HepG2 (cell line): ENCODE measurements around the gene ZDHHC8. TPM values are rescaled to one million over a fixed set of nuclear protein-coding genes. Genes with fewer than 3 reads are reported as not detected.

ENCODE experiments used
- ATAC-seq: fragments of 200-7000 bp; cut with Tn5 transposase; 3 replicates; pipeline ENCODE4 v1.9.1; 2020; ENCODE audit warnings: mild to moderate bottlenecking, moderate library complexity
- BruUV-seq: library from RNA; stranded (reverse); fragments of 400-500 nt; replicated peaks from 2 replicates; lab custom pipeline; 2021; lab: Mats Ljungman, UMichigan
- CTCF ChIA-PET: fragments of 300-600 bp; formaldehyde crosslinking; extraction: SDS; loops from one replicate; lab custom pipeline; 2021; ENCODE audit warnings: low total read pairs, inconsistent platforms, low intra/inter-chr PET ratio; lab: Yijun Ruan, JAX
- POLR2A ChIA-PET: fragments of 350-600 bp; sonication (Branson Sonifier 250); formaldehyde crosslinking; loops from one replicate; lab custom pipeline; 2020; ENCODE audit warnings: antibody characterized with exemption, inconsistent platforms; lab: Yijun Ruan, JAX
- DNase-seq: peaks from one replicate; pipeline ENCODE4 v3.0.0-alpha.2; 2015; ENCODE audit warnings: low spot score
- FAIRE-seq: peaks from 3 replicates; lab custom pipeline; 2011; peaks lifted over from hg19 to GRCh38; lab: Jason Lieb, UNC
- H2AFZ ChIP-seq: one replicate; pipeline ENCODE4 v1.6.1; 2011; ENCODE audit warnings: low read length, inconsistent platforms
- H3K27ac ChIP-seq: fragments of 300-600 bp; 3 replicates; pipeline ENCODE4 v1.8.0; 2011; ENCODE audit warnings: mixed run types, mild to moderate bottlenecking, mixed read lengths, low read length, inconsistent platforms; ENCODE audit not compliant: insufficient read depth; ENCODE audit errors: extremely low read length
- H3K27me3 ChIP-seq, 2 experiments: fragments of 200-600 bp in 1 of 2; 2 replicates in 1 of 2; 3 replicates in 1 of 2; pipeline versions ENCODE4 v1.6.0 to v1.8.0; 2011; ENCODE audit warnings: low read length in 2 of 2, mild to moderate bottlenecking in 2 of 2, moderate library complexity in 2 of 2, inconsistent platforms in 1 of 2; ENCODE audit not compliant: insufficient read depth in 2 of 2, control insufficient read depth in 1 of 2
- H3K36me3 ChIP-seq, 2 experiments: fragments of 200-600 bp in 1 of 2; replicated peaks in 1 of 2; 2 replicates in 1 of 2; 3 replicates in 1 of 2; pipeline versions ENCODE4 v1.5.1 to v1.8.0; 2011; ENCODE audit warnings: low read length in 2 of 2, inconsistent platforms in 1 of 2; ENCODE audit not compliant: insufficient read depth in 2 of 2, control insufficient read depth in 1 of 2
- H3K4me1 ChIP-seq: 2 replicates; pipeline ENCODE4 v1.5.1; 2012; ENCODE audit warnings: low read length, inconsistent platforms; ENCODE audit not compliant: insufficient read depth
- H3K4me2 ChIP-seq: 2 replicates; pipeline ENCODE4 v1.6.0; 2011; ENCODE audit warnings: low read depth, low read length, inconsistent platforms
- H3K4me3 ChIP-seq, 3 experiments: fragments of 200-600 bp in 1 of 3; sonication (generic), shearing (Covaris generic) in 1 of 3; replicated peaks in 1 of 3; 2 replicates each; pipeline ENCODE4 v1.5.1; 2011 to 2016; ENCODE audit warnings: low read length in 3 of 3, inconsistent platforms in 2 of 3, low read depth in 2 of 3, mild to moderate bottlenecking in 2 of 3, control low read depth in 1 of 3, mixed read lengths in 1 of 3; ENCODE audit not compliant: insufficient read depth in 1 of 3
- H3K79me2 ChIP-seq: one replicate; pipeline ENCODE4 v1.6.1; 2011; ENCODE audit warnings: low read length, inconsistent platforms; ENCODE audit not compliant: insufficient read depth
- H3K9ac ChIP-seq: 2 replicates; pipeline ENCODE4 v1.6.0; 2011; ENCODE audit warnings: mild to moderate bottlenecking, low read depth, low read length, inconsistent platforms; ENCODE audit not compliant: insufficient read depth
- H3K9me3 ChIP-seq: 2 replicates; pipeline ENCODE4 v1.5.1; 2012; ENCODE audit warnings: mild to moderate bottlenecking, low read length
- H4K20me1 ChIP-seq: 2 replicates; pipeline ENCODE4 v1.6.0; 2011; ENCODE audit warnings: inconsistent platforms, mild to moderate bottlenecking, low read length, moderate library complexity; ENCODE audit not compliant: insufficient read depth
- ATF2 ChIP-seq: sonication (generic); formaldehyde crosslinking; IDR thresholded peaks from 2 replicates; pipeline ENCODE4 v1.4.0; 2020; ENCODE audit warnings: missing genetic modification reagents
- CCAR2 ChIP-seq: fragments of 200-400 bp; formaldehyde crosslinking; optimal IDR thresholded peaks from 2 replicates; pipeline ENCODE3; 2018; ENCODE audit warnings: low read depth, mild to moderate bottlenecking, low read length, moderate library complexity
- HBP1 ChIP-seq: IDR thresholded peaks from 2 replicates; pipeline ENCODE4 v1.6.1; 2016; ENCODE audit warnings: low read depth, control low read depth
- HNF1A ChIP-seq, 2 experiments: sonication (generic) in 1 of 2; formaldehyde crosslinking in 1 of 2; IDR thresholded peaks; 2 replicates each; pipeline versions ENCODE4 v1.4.0 to v1.6.1; 2016 to 2020; ENCODE audit warnings: borderline replicate concordance in 1 of 2, low read depth in 1 of 2, mild to moderate bottlenecking in 1 of 2, missing genetic modification reagents in 1 of 2
- MAZ ChIP-seq, 2 experiments: sonication (generic) in 1 of 2; formaldehyde crosslinking in 1 of 2; IDR thresholded peaks; 2 replicates each; pipeline versions ENCODE4 v1.5.0 to v1.6.1; 2012 to 2020; ENCODE audit warnings: low read depth in 2 of 2, mild to moderate bottlenecking in 2 of 2, borderline replicate concordance in 1 of 2, improper control_type of control experiment in 1 of 2, low read length in 1 of 2, missing genetic modification reagents in 1 of 2, moderate library complexity in 1 of 2
- NFE2 ChIP-seq: sonication (generic); formaldehyde crosslinking; IDR thresholded peaks from 2 replicates; pipeline ENCODE4 v1.4.0; 2020; ENCODE audit warnings: missing genetic modification reagents
- TEAD3 ChIP-seq: optimal IDR thresholded peaks from 2 replicates; pipeline ENCODE3; 2016; ENCODE audit warnings: borderline replicate concordance
- ZBTB20 ChIP-seq: sonication (generic); formaldehyde crosslinking; IDR thresholded peaks from 2 replicates; pipeline ENCODE4 v1.8.1; 2023; ENCODE audit warnings: missing genetic modification reagents, low read depth, mild to moderate bottlenecking, borderline replicate concordance
- ZNF101 ChIP-seq: sonication (generic); formaldehyde crosslinking; IDR thresholded peaks from 2 replicates; pipeline ENCODE4 v1.4.0; 2020; ENCODE audit warnings: mild to moderate bottlenecking, low read depth, missing genetic modification reagents, borderline replicate concordance
- ZNF20 ChIP-seq: sonication (generic); formaldehyde crosslinking; IDR thresholded peaks from 2 replicates; pipeline ENCODE4 v1.4.0; 2020; ENCODE audit warnings: mild to moderate bottlenecking, moderate library complexity, missing genetic modification reagents
- ZNF234 ChIP-seq: sonication (generic); formaldehyde crosslinking; conservative IDR thresholded peaks from 2 replicates; pipeline ENCODE4 v1.5.1; 2020; ENCODE audit warnings: mild to moderate bottlenecking, missing genetic modification reagents
- ZNF766 ChIP-seq: sonication (generic); formaldehyde crosslinking; IDR thresholded peaks from 2 replicates; pipeline ENCODE4 v1.5.0; 2020; ENCODE audit warnings: missing genetic modification reagents, borderline replicate concordance
- ZNF777 ChIP-seq: sonication (generic); formaldehyde crosslinking; IDR thresholded peaks from 2 replicates; pipeline ENCODE4 v1.4.0; 2020; ENCODE audit warnings: missing genetic modification reagents
- ZNF782 ChIP-seq: sonication (generic); formaldehyde crosslinking; IDR thresholded peaks from 2 replicates; pipeline ENCODE4 v1.4.0; 2020; ENCODE audit warnings: missing genetic modification reagents, mild to moderate bottlenecking, borderline replicate concordance
- WGBS: methylation state at CpG from one replicate; pipeline ENCODE4 v1.1.6; 2017; ENCODE audit warnings: low lambda C conversion rate; 5-methylcytosine and 5-hydroxymethylcytosine counted together
- in situ Hi-C: cut with HindIII; loops from 2 replicates; pipeline ENCODE4 v1.10.0; 2017; ENCODE audit warnings: low pct_unique_long_range_greater_than_20kb; ENCODE audit not compliant: extremely low pct_ligation_motif_present
- intact Hi-C: fragments of 100-400 bp; cut with micrococcal nuclease; formaldehyde crosslinking; loops from one replicate; pipeline ENCODE4 v1.10.0; 2022; ENCODE audit not compliant: unreplicated experiment
- polyA plus RNA-seq, 8 experiments: library from polyadenylated mRNA; depleted of rRNA in 3 of 8; stranded (reverse) in 7 of 8; unstranded in 1 of 8; fragments of >200 nt; fragmentation: Illumina TruSeq in 4 of 8; extraction: Trizol in 4 of 8; gene quantifications; 2 replicates each; pipeline versions ENCODE4 v1.2.1 to v1.2.3, GENCODE V29; 2011 to 2016; ENCODE audit warnings: low read depth in 4 of 8, missing spikeins in 1 of 8, mixed read lengths in 1 of 8; ENCODE audit not compliant: insufficient read depth in 1 of 8
- total RNA-seq, 5 experiments: library from RNA; depleted of rRNA; stranded (reverse); fragments of >200 nt; fragmentation: Illumina TruSeq; extraction: Trizol; gene quantifications; 2 replicates each; pipeline ENCODE4 v1.2.3, GENCODE V29; 2016; ENCODE audit warnings: low read depth in 1 of 5

ZDHHC8 gene
- total and polyA plus RNA-seq, 2 of the 13 experiments (the other 11 are each of a cell fraction or from before 2014, with no cell fraction given): 7.5 to 21.3 TPM

DNA sequence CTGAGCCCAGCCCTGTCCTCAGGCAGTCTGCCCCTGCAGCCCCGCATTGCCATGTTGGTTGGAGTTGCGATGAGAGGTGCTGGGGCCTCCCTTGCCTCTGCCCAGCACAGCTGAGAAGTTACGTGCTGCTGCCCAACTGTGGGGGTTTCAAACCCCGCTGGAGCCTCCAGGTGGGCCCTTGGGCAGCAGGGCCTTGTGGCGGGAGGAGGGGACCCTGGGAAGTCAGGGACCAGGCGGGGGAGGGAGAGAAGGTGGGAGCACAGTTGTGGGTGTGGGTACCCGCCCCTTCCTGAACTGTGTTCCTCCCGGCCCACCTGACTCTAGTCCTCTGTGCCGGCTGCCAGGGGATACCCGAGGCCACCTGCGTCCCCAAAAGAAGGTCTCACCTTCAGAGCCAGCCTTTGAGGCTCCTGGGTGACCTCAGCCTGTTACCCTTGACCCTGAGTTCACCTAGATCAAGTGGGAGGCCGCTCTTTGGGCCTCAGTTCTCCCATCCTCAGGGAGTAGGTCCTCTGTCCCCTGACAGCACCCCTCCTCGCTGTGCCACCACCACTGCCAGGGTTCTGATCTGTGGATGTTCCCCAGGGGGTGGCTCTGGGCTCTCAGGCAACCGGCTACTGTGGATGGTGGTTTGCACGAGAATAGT, 26.9 kb downstream of the ZDHHC8 start (continued):
- TF ChIP-seq HNF1A (IDR thresholded peaks at IDR 0.05; ENCODE audit: low read depth) (no peak), HNF1A (CRISPR knock-in tag; IDR thresholded peaks at IDR 0.05; ENCODE audit: borderline replicate concordance) (no peak)
- TF ChIP-seq, all 625 proteins: peak for 0

DNA sequence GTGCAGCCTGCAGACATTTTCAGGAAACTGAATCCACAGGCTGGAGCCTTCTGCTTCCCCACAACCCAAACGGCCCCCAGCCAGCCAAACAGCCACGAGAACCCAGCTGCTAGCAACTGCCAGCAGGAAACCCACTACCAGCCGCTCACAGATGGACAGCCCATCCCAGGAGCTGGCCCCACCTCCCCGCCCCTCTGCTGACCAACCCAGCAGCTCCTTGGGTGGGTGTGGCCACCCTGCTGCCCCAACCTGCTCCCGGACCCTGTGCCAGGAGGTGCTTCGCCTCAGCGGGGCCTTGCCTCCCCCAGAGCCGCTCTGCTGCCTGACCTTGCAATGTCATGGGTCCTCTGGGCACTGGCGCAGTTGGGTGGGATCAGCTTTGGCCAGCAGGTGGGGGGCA, 27.5 kb downstream of the ZDHHC8 start:
- no peaks in the 10 kb centered on the region for H3K9me3 ChIP-seq
- TF ChIP-seq ZNF766 (CRISPR knock-in tag) (no peak), ATF2 (CRISPR knock-in tag) (no peak), TEAD3 (no peak), ZNF20 (CRISPR knock-in tag) (no peak), ZNF234 (CRISPR knock-in tag) (no peak), HBP1 (CRISPR knock-in tag) (no peak), ZNF782 (CRISPR knock-in tag) (no peak), ZNF777 (no peak), CCAR2 (no peak), NFE2 (CRISPR knock-in tag) (no peak), ZBTB20 (CRISPR knock-in tag) (no peak), ZNF101 (CRISPR knock-in tag) (no peak), MAZ (IDR thresholded peaks at IDR 0.05; ENCODE audit: borderline replicate concordance, low read depth, low read length) (no peak), MAZ (CRISPR knock-in tag; IDR thresholded peaks at IDR 0.05; ENCODE audit: low read depth) (no peak)
- H3K4me2 ChIP-seq: no peak overlapping the region
- intact Hi-C loops: no loop called here
- ChIA-PET CTCF (interaction anchor here (0.7 to 4.1 kb wide), 2 partner anchors 79 to 126 kb away, joined by 3 to 28 read pairs; no protein-coding TSS in a partner anchor), POLR2A (no interaction called here)
- H4K20me1 ChIP-seq: no peaks in the 10 kb centered on the region
- no peak for FAIRE-seq
- H3K9ac ChIP-seq: no peak overlapping the region
- no peak overlapping the region for H3K4me3 ChIP-seq
- DNase-seq: no peak
- no peak overlapping the region for H3K27ac ChIP-seq
- H3K27me3 ChIP-seq: peaks cover 9 to 37% of the 10 kb centered on the region in 2 experiments; a peak in 4 of 5 replicates
- no peak for ATAC-seq
- in situ Hi-C loops: loop anchor here (5.0 to 25.0 kb wide), 3 partner anchors 76 to 1197 kb away; no protein-coding TSS in a partner anchor
- no peaks in the 10 kb centered on the region for H3K79me2 ChIP-seq
- H2AFZ ChIP-seq: no peak overlapping the region
- H3K4me1 ChIP-seq: no peaks in the 10 kb centered on the region
- no CpG with 5 or more reads among the region's 9 CpGs for WGBS
- no peaks in the 10 kb centered on the region for H3K36me3 ChIP-seq
- BruUV-seq: no TSS peak
